ENCODE data around the gene REG3G.

GRCh38 chr2:79009388-79009787 lies 16.1 kb upstream of the REG3G start:
- TF ChIP-seq CTCF (conservative IDR thresholded peaks at IDR 0.05; ENCODE audit: low read length) (no peak), EZH2phosphoT487 (IDR thresholded peaks at IDR 0.05; ENCODE audit: borderline replicate concordance) (no peak)

Data from Loucy (cell line).